HG03520 (cell line): ENCODE data around the gene MMP21.

Source experiments
- ATAC-seq: cut with Tn5 transposase; IDR thresholded peaks from one replicate; pipeline ENCODE4 v1.9.1; 2021; ENCODE audit warnings: mild to moderate bottlenecking, moderate library complexity; ENCODE audit not compliant: unreplicated experiment

The MMP21 gene

GRCh38 chr10:125768219-125768855 lies 7.3 kb downstream of the MMP21 start:
- ATAC-seq = no peak

GRCh38 chr10:125766511-125766910 lies 9.1 kb downstream of the MMP21 start:
- no peak for ATAC-seq

GRCh38 chr10:125765835-125766234 lies 9.8 kb downstream of the MMP21 start:
- no peak for ATAC-seq

DNA sequence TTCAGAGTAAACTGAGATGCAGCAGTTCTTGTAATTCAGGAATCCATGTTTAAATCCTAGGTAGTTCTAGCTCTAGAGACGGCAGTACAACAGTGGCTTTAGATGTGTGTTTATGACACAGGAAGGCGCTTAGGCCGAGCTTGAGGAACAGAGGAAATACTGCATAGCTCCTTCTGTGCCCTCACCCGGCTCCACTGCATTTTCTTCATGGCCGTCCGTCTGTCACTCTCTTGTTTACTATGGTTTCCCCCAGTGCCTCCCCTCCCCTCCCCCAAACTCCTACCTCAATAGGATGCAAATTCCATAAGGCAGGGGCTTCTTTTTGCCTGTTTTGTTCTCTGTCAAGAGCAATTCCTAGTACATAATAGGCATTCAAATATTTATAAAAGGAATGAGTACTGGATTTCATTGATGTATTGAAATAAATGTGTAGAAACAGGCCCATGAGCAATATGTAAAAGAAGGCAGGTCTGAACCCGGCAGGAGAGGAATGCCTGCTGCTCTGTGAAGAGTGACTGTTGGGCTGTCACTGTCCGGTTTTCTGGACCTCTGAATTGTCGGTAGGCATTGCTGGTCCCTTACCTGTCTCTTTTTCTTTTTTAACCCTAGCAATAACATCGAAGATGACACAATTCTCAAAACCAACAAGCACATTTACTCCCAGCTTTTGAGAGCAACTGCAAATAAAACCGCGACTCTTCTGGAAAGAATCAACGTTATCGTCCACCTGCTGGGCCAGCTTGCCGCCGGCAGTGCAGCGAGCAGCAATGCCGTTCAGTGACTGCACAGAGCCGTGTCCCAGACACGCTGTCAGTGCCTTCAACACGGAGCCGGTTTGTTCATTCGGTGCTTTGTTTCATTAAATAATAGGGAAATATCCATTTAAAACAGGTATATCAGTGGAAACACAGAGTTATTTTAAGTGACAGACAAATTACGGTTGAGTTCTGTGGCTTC lies 12.7 kb downstream of the MMP21 start:
- no peak for ATAC-seq

GRCh38 chr10:125761961-125762360 lies 13.7 kb downstream of the MMP21 start:
- no peak for ATAC-seq

- ATAC-seq = no peak
Observed at GRCh38 chr10:125757742-125758141, 17.9 kb downstream of the MMP21 start.

DNA sequence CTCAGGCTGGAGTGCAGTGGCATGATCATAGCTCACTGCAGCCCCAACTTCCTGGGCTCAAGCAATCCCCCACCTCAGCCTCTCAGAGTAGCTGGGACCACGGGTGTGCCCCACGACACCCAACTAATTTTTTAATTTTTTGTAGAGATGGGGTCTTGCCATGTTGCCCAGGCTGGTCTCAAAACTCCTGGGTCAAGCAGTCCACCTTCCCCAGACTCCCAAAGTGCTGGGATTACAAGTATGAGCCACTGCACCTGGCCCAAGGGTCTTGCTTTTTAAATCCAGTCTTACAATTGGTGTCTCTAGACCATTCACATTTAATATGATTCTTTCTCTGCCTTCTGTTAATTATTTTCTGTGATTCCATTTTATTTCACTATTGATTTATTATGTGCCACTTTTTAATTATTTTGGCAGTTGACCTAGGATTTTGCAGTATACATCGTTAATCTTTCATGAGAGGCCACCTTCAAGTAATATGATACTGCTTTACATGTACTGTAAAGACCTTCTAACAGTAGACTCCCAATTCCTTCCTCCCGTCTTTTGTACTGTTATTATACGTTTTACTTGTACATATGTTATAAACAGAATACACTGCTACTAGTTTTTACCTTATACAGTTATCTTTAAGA lies 18.7 kb downstream of the MMP21 start:
- no peak for ATAC-seq

DNA sequence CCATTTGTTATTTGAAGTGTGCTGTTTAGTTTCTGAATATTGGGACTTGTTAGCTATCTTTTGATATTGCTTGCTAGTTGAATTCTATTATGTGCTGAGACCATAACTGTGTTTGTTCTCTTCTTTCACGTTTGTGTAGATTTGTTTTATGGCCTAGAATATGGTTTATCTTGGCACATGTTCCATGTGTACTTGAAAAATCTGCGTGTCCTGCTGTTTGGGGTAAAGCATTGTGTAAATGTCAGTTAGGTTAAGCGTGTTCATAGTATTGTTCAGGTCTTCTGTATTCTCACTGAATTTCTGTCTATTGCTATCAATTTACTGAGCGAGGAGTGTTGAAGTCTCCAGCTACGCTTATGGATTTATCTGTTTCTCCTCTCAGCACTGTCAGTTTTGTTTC lies 19.4 kb downstream of the MMP21 start:
- no peak for ATAC-seq

DNA sequence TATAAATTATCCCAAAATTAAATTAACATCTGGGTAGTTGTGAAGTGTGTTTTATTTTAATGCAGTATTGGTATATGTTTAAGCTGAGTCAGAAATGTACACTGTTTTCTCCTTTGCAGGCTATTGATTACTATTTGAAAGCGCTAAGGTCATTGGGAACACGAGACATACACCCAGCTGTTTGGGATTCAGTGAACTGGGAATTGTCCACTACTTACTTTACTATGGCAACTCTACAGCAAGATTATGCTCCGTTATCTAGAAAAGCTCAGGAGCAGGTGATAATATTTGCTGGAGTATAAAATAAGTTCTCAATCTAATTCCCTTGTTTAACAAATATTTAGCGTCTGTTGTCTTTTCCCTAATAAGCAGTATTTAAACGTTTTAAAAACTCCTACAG lies 28.2 kb downstream of the MMP21 start:
- no peak for ATAC-seq

DNA sequence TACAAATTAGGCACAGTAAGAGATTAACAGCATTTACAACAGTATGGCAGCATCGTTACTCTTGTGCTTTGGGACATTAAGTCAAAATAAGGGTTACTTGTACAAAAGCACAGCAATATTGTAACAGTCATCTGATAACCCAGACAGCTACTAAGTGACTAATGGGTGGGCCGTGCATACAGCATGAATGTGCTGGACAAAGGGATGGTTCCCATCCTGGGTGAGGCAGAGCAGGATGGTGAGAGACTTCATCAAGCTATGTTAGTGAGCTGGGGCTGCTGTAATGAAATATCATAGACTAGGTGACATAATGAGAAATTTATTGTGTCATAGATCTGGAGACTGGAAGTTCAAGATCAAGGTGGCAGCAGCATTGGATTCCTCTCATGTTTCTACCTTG lies 30.7 kb downstream of the MMP21 start:
- ATAC-seq = no peak

- ATAC-seq = no peak
Observed at GRCh38 chr10:125742465-125742864, 33.2 kb downstream of the MMP21 start.

DNA sequence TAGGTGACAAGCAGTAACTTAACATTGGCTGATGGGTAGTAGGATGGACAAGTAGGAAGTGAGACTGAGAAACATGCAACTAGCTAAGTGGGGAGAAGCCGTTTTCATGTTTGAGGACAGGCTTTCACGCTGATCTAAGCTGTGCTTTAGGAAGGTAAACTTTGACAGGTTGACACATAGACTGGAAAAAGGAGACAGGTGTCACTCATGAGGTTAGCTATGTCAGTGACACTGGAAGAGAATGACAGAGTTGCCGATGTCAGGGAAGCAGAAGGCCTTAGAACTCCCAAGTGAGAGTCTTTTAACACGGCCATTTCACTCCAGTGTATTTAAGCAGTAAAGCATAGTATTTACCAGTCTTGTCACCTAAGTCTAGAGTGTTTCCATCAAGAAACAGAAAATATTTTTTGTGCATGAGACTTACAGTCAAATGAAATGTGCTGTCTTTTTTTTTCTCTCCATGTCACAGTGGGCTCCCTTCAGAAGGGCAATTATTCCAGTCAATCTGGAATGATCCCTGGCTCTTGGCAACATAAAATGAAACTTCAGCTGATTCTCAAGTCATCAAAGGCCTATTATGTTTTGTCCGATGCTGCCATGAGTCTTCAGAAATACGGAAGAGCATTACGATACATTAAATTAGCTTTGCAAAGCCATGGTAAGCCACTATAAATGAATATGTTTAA lies 35.5 kb downstream of the MMP21 start:
- ATAC-seq = no peak

DNA sequence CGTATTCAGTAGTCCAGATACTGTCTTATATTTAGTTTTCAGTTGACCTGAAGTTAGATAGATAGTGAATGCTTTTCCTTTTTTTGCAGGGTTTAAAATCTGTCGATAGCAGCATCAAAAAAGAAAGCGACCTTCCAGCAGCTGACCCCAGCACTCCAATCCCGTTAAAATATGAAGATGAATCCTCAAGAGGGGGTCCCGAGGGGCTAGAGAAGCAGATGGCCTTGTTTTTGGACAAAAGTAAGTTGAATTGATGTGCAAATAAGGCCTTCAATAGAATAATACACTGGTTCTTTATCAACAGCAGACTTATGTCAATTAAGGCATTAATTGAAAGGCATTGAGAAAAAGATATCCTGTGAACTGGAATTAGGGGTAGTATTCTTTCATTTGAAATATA lies 37.4 kb downstream of the MMP21 start:
- no peak for ATAC-seq

DNA sequence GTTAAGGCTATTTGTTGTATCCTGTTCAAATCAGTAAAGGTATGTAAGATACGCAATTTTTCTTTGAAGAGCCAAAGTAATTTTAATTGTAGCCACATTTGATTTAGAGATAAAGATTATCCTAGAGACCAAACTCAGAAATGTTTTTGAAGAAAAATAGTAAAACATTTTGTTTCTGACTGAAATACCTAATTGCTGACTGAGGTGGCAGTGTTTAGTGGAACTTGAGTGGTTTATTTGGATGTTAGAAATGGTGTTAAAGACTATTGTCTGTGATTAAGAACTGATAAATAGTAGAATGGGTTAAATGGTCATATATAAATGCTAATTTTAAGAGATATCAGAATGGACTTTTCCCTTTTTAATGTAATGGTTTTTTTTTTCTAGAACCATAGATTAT lies 40.8 kb downstream of the MMP21 start:
- ATAC-seq = no peak

GRCh38 chr10:125734148-125734547 lies 41.5 kb downstream of the MMP21 start:
- no peak for ATAC-seq

DNA sequence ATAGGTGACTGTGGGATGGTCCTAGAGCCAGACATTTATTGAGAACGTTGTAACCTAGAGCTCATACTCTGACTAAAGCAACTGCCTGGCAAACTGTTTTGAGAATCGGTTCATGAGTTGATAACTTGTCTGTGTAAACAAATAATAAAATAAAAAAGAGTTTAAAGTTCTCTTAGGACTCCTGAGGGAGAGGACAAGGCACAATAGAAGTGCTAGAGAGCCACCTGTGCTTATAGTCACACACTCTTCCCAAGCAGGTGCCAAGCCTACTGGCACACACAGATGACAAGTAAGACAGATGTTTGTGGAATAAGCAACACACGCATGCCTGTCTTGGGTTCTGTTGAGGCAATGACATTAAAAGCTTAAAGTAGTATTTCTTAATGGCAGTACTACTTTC lies 48.2 kb downstream of the MMP21 start:
- no peak for ATAC-seq

- ATAC-seq = no peak
Observed at GRCh38 chr10:125726914-125727313, 48.7 kb downstream of the MMP21 start.

DNA sequence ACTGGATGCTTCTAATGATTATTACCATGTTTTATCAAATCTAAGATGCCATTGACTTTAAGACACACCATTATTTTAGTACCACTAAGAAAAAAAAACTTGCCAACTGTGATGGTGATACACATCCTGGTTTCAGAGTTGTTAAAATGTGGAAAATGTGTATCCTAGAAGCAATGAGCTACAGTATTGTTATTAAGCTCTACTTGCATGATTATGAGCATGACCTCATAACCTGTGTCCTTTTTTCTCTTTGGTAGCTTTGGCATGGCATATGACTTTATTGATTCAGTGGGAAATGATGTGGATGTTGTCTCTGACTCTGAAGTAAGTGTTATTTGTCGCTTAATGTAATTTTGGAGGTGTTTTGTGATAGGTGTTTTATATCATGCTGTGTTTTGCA lies 52.8 kb downstream of the MMP21 start:
- no peak for ATAC-seq

- no peak for ATAC-seq
Observed at GRCh38 chr10:125721035-125721434, 54.6 kb downstream of the MMP21 start.

DNA sequence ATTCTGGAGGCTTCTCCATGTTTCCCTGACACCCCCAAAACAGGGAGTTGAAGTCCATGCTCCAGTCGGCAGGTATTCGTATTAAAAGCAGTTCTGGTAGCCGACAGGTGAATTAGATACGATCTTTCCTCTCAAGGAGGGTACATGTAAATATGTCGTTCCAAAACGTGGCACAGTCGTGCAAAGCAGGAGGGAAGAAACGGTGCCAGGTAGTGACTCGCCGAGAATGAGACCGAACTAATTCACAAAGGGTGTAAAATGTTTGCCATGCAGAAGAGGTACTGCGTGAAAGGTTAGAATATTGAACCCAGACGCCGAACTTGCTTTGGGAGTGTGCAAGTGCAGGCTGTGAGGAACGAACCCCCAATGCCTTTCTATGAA lies 55.6 kb downstream of the MMP21 start:
- no peak for ATAC-seq
